IPS-18c (cell line): ENCODE results near the gene CABP2.
"Not testable (repeated sequence)": the region's sequence is repeated elsewhere in the genome, so short reads cannot be mapped to it uniquely, and the experiment has no call there.

Experiments
- H3K4me3 ChIP-seq: 2 replicates; pipeline ENCODE4 v1.7.0; 2013; ENCODE audit warnings: low read depth, mild to moderate bottlenecking, low read length, moderate library complexity; ENCODE audit not compliant: insufficient read depth
- H3K9me3 ChIP-seq: one replicate; pipeline ENCODE4 v1.6.1; 2013; ENCODE audit warnings: mild to moderate bottlenecking, low read length, moderate library complexity; ENCODE audit not compliant: control insufficient read depth, insufficient read depth

Gene CABP2

GRCh38 chr11:67522844-67523555, at the start of gene CABP2:
CABP2 (minus strand) TSS chr11:67523446; CDS start chr11:67523326, 120 bp downstream.
- Histone ChIP-seq H3K4me3 (no peak within 1 kb of the TSS), H3K9me3 (no peaks in the 10 kb centered on the region)

- Histone ChIP-seq H3K9me3 (no peaks in the 10 kb centered on the region), H3K4me3 (no peak overlapping the region)
These were observed 49.6 kb upstream of the CABP2 start for GRCh38 chr11:67572747-67573419.

GRCh38 chr11:67572305-67572704, 49.1 kb upstream of the CABP2 start:
- Histone ChIP-seq H3K4me3 (no peak overlapping the region), H3K9me3 (no peaks in the 10 kb centered on the region)

GRCh38 chr11:67571443-67571842, 48.2 kb upstream of the CABP2 start:
- Histone ChIP-seq H3K9me3 (no peaks in the 10 kb centered on the region), H3K4me3 (no peak overlapping the region)

GRCh38 chr11:67564230-67564629, 41.0 kb upstream of the CABP2 start:
- Histone ChIP-seq H3K4me3 (no peak overlapping the region), H3K9me3 (no peaks in the 10 kb centered on the region)

- H3K4me3 ChIP-seq, H3K9me3 ChIP-seq: not testable (repeated sequence)
These were observed 40.5 kb upstream of the CABP2 start for GRCh38 chr11:67563705-67564114.

- H3K9me3 ChIP-seq, result no peaks in the 10 kb centered on the region
- no peak overlapping the region for H3K4me3 ChIP-seq
These were observed 39.9 kb upstream of the CABP2 start for GRCh38 chr11:67562963-67563704.

GRCh38 chr11:67561971-67562619, 38.8 kb upstream of the CABP2 start:
- H3K4me3 ChIP-seq, result no peak overlapping the region

GRCh38 chr11:67558084-67558772, 35.0 kb upstream of the CABP2 start:
- Histone ChIP-seq H3K4me3 (no peak overlapping the region), H3K9me3 (no peaks in the 10 kb centered on the region)

More at GRCh38 chr11:67561971-67562619, 38.8 kb upstream of the CABP2 start:
- H3K9me3 ChIP-seq, result no peaks in the 10 kb centered on the region

GRCh38 chr11:67556244-67556643, 33.0 kb upstream of the CABP2 start:
- H3K4me3 ChIP-seq, result no peak overlapping the region
- H3K9me3 ChIP-seq, result no peaks in the 10 kb centered on the region

GRCh38 chr11:67551697-67552096, 28.5 kb upstream of the CABP2 start:
- H3K9me3 ChIP-seq, H3K4me3 ChIP-seq: not testable (repeated sequence)

GRCh38 chr11:67551127-67551526, 27.9 kb upstream of the CABP2 start:
- Histone ChIP-seq H3K9me3 (peaks cover 5% of the 10 kb centered on the region), H3K4me3 (no peak overlapping the region)

- peaks cover 5% of the 10 kb centered on the region for H3K9me3 ChIP-seq
- no peak overlapping the region for H3K4me3 ChIP-seq
These were observed 25.4 kb upstream of the CABP2 start for GRCh38 chr11:67548555-67549110.

- H3K9me3 ChIP-seq, H3K4me3 ChIP-seq: not testable (repeated sequence)
These were observed 24.9 kb upstream of the CABP2 start for GRCh38 chr11:67548112-67548511.

GRCh38 chr11:67545280-67545679, 22.0 kb upstream of the CABP2 start:
- Histone ChIP-seq H3K4me3 (no peak overlapping the region), H3K9me3 (peaks cover 2% of the 10 kb centered on the region)

GRCh38 chr11:67544616-67545242, 21.5 kb upstream of the CABP2 start:
- no peak overlapping the region for H3K4me3 ChIP-seq

More at GRCh38 chr11:67544616-67545242, 21.5 kb upstream of the CABP2 start:
- no peaks in the 10 kb centered on the region for H3K9me3 ChIP-seq
